Measurements from ENCODE around the gene ZNF585A.

GRCh38 chr19:37160153-37160552, 12.3 kb downstream of the ZNF585A start:
- TF ChIP-seq GATA2 (IDR thresholded peaks at IDR 0.05; ENCODE audit: low read depth, low read length) (no peak), GATA3 (IDR thresholded peaks at IDR 0.05; ENCODE audit: low read depth, low read length) (no peak)

Measured in SH-SY5Y (cell line).